Kidney epithelial cell (primary cell): Measurements from ENCODE around the gene MROH2A. TPM values are rescaled to one million over a fixed set of nuclear protein-coding genes. Genes with fewer than 3 reads are reported as not detected.

Source experiments
- DNase-seq: peaks from one replicate; pipeline ENCODE4 v3.0.0-alpha.2; 2010; ENCODE audit warnings: low read depth
- H3K27me3 ChIP-seq: 2 replicates; pipeline ENCODE4 v1.6.0; 2011; ENCODE audit warnings: low read length; ENCODE audit not compliant: control insufficient read depth, insufficient read depth
- H3K36me3 ChIP-seq: 2 replicates; pipeline ENCODE4 v1.5.1; 2011; ENCODE audit warnings: low read length; ENCODE audit not compliant: control insufficient read depth, insufficient read depth
- H3K4me3 ChIP-seq: 2 replicates; pipeline ENCODE4 v1.5.1; 2011; ENCODE audit warnings: low read depth, mild to moderate bottlenecking, control low read depth, low read length
- CTCF ChIP-seq: IDR thresholded peaks from 2 replicates; pipeline ENCODE4 v1.5.1; 2011; ENCODE audit warnings: mild to moderate bottlenecking, moderate library complexity, low read length, control low read depth, inconsistent platforms; ENCODE audit not compliant: insufficient read depth, poor library complexity, severe bottlenecking
- total RNA-seq: library from RNA; depleted of rRNA; stranded (reverse); fragments of >200 nt; gene quantifications from 2 replicates; pipeline ENCODE4 v1.2.3, GENCODE V29; 2015

MROH2A gene
- total RNA-seq, 1 donor from 2014 or later = not detected

GRCh38 chr2:233800208-233800607 is 22.1 kb downstream of the MROH2A start:
- H3K4me3 ChIP-seq = no peak overlapping the region
- no peak for TF ChIP-seq CTCF
- peaks cover 2% of the 10 kb centered on the region for H3K27me3 ChIP-seq
- no peak for DNase-seq
- no peaks in the 10 kb centered on the region for H3K36me3 ChIP-seq

GRCh38 chr2:233801357-233802131 is 23.4 kb downstream of the MROH2A start:
- no peak for TF ChIP-seq CTCF
- H3K27me3 ChIP-seq = peaks cover 2% of the 10 kb centered on the region
- H3K4me3 ChIP-seq = no peak overlapping the region
- DNase-seq = no peak
- H3K36me3 ChIP-seq = no peaks in the 10 kb centered on the region

- H3K36me3 ChIP-seq = no peaks in the 10 kb centered on the region
- no peak overlapping the region for H3K4me3 ChIP-seq
- DNase-seq = no peak
- no peak for TF ChIP-seq CTCF
- peaks cover 2% of the 10 kb centered on the region for H3K27me3 ChIP-seq
These were observed 24.1 kb downstream of the MROH2A start for GRCh38 chr2:233802132-233802815.

- H3K4me3 ChIP-seq = no peak overlapping the region
- no peak for DNase-seq
- peaks cover 2% of the 10 kb centered on the region for H3K27me3 ChIP-seq
- no peak for TF ChIP-seq CTCF
- H3K36me3 ChIP-seq = no peaks in the 10 kb centered on the region
These were observed 25.3 kb downstream of the MROH2A start for GRCh38 chr2:233803292-233803911.

DNA sequence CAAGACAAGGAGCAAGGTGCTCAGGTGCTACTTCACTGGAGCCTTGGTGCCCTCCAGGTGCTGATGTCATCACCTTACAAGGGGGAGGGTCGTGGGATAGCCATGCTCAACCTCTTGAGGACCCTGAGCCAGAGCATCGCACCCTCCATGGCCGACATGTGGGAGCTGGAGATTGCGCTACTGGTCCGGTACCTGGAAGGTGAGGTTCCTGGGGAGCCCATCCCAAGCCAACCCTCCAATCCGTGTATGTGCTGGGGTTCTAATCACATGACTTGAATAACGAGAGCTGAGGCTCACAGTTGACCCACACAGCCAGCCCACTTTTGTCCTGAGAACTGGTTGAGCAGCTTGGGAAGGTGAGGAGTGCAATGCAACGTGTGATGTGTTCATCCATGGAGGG is 25.9 kb downstream of the MROH2A start:
- TF ChIP-seq CTCF = no peak
- DNase-seq = no peak
- no peak overlapping the region for H3K4me3 ChIP-seq
- peaks cover 2% of the 10 kb centered on the region for H3K27me3 ChIP-seq
- no peaks in the 10 kb centered on the region for H3K36me3 ChIP-seq
